K562 (cell line): ENCODE results near the gene MALSU1. TPM values are rescaled to one million over a fixed set of nuclear protein-coding genes. Genes with fewer than 3 reads are reported as not detected.

Source experiments
- ATAC-seq: fragments of 200-7000 bp; cut with Tn5 transposase; 3 replicates; pipeline ENCODE4 v1.9.1; 2020; ENCODE audit warnings: moderate library complexity
- BruUV-seq: library from RNA; stranded (reverse); fragments of 400-500 nt; replicated peaks from 2 replicates; lab custom pipeline; 2021; lab: Mats Ljungman, UMichigan
- CTCF ChIA-PET: fragments of 300-600 bp; formaldehyde crosslinking; extraction: SDS; loops from one replicate; lab custom pipeline; 2021; ENCODE audit warnings: low intra/inter-chr PET ratio; lab: Yijun Ruan, JAX
- POLR2A ChIA-PET: fragments of 300-600, 350-650 bp; sonication (Branson Sonifier 250); formaldehyde crosslinking; extraction: SDS; loops from one replicate; lab custom pipeline; 2021; ENCODE audit warnings: antibody characterized with exemption, inconsistent platforms; lab: Yijun Ruan, JAX
- DNase-seq, 4 experiments: peaks; one replicate each; pipeline versions ENCODE4 v3.0.0 to v3.0.0-alpha.2; 2011 to 2018; ENCODE audit warnings: low spot score in 3 of 4, mixed read lengths in 3 of 4; ENCODE audit errors: extremely low read depth in 1 of 4
- FAIRE-seq: peaks from 2 replicates; lab custom pipeline; 2011; peaks lifted over from hg19 to GRCh38; lab: Jason Lieb, UNC
- H2AFZ ChIP-seq: 2 replicates; pipeline ENCODE4 v1.6.0; 2011; ENCODE audit warnings: low read depth, low read length, control low read depth, inconsistent platforms
- H3K27ac ChIP-seq: fragments of 200-600 bp; 3 replicates; pipeline ENCODE4 v1.8.0; 2011; ENCODE audit warnings: low read depth, mild to moderate bottlenecking, control low read depth, inconsistent platforms, low read length, moderate library complexity, mixed read lengths; ENCODE audit errors: extremely low read depth
- H3K27me3 ChIP-seq, 2 experiments: fragments of 300-600 bp in 1 of 2; 2 replicates in 1 of 2; 3 replicates in 1 of 2; pipeline versions ENCODE4 v1.6.0 to v1.8.0; 2011; ENCODE audit warnings: inconsistent platforms in 2 of 2, low read length in 2 of 2, mild to moderate bottlenecking in 1 of 2, mixed read lengths in 1 of 2, moderate library complexity in 1 of 2; ENCODE audit not compliant: control insufficient read depth in 2 of 2, insufficient read depth in 2 of 2
- H3K36me3 ChIP-seq: fragments of 300-600 bp; 3 replicates; pipeline ENCODE4 v1.8.0; 2011; ENCODE audit warnings: mild to moderate bottlenecking, low read length, inconsistent platforms; ENCODE audit not compliant: control insufficient read depth, insufficient read depth
- H3K4me1 ChIP-seq, 2 experiments: fragments of 200-600 bp in 1 of 2; replicated peaks in 1 of 2; 2 replicates in 1 of 2; 3 replicates in 1 of 2; pipeline versions ENCODE4 v1.5.1 to v1.8.0; 2011; ENCODE audit warnings: inconsistent platforms in 2 of 2, low read length in 2 of 2, mild to moderate bottlenecking in 1 of 2, mixed read lengths in 1 of 2, moderate library complexity in 1 of 2; ENCODE audit not compliant: control insufficient read depth in 2 of 2, insufficient read depth in 2 of 2
- H3K4me2 ChIP-seq: 2 replicates; pipeline ENCODE4 v1.6.1; 2011; ENCODE audit warnings: low read length, control low read depth, inconsistent platforms, mixed read lengths; ENCODE audit not compliant: insufficient read depth
- H3K4me3 ChIP-seq: fragments of 200-600 bp; sonication (generic), shearing (Covaris generic); 2 replicates; pipeline ENCODE4 v1.5.1; 2016; ENCODE audit warnings: control low read depth, inconsistent platforms
- H3K79me2 ChIP-seq: fragments of 200-600 bp; 3 replicates; pipeline ENCODE4 v1.8.0; 2011; ENCODE audit warnings: low read length, inconsistent platforms; ENCODE audit not compliant: control insufficient read depth, insufficient read depth
- H3K9ac ChIP-seq, 2 experiments: 2 replicates each; pipeline versions ENCODE4 v1.6.0 to v1.6.1; 2011; ENCODE audit warnings: low read depth in 2 of 2, low read length in 2 of 2, control low read depth in 1 of 2, inconsistent platforms in 1 of 2, mild to moderate bottlenecking in 1 of 2, mixed read lengths in 1 of 2; ENCODE audit not compliant: insufficient read depth in 1 of 2
- H3K9me1 ChIP-seq: one replicate; pipeline ENCODE4 v1.6.0; 2011; ENCODE audit warnings: inconsistent platforms, mild to moderate bottlenecking, low read length, moderate library complexity; ENCODE audit not compliant: control insufficient read depth, insufficient read depth
- H3K9me3 ChIP-seq: replicated peaks from 2 replicates; pipeline ENCODE4 v1.5.1; 2011; ENCODE audit warnings: low read depth, low read length, inconsistent platforms; ENCODE audit not compliant: control insufficient read depth, insufficient read depth
- H4K20me1 ChIP-seq: replicated peaks from 2 replicates; pipeline ENCODE4 v1.6.1; 2011; ENCODE audit warnings: low read length, inconsistent platforms, mixed read lengths; ENCODE audit not compliant: control insufficient read depth, insufficient read depth
- E2F8 ChIP-seq: fragments of 450-650 bp; IDR thresholded peaks from 2 replicates; pipeline ENCODE4 v1.7.1; 2018; ENCODE audit warnings: mild to moderate bottlenecking, low read depth; ENCODE audit not compliant: partially characterized antibody
- IFI16 ChIP-seq: fragments of 250-450 bp; sonication (Bioruptor Pico); IDR thresholded peaks from 2 replicates; pipeline ENCODE4 v2.1.2; 2022; ENCODE audit warnings: mild to moderate bottlenecking, inconsistent platforms
- ILK ChIP-seq: fragments of 450-650 bp; IDR thresholded peaks from 2 replicates; pipeline ENCODE4 v1.6.1; 2016; ENCODE audit warnings: missing genetic modification characterization, low read depth, mild to moderate bottlenecking, missing compliant biosample characterization, moderate library complexity, borderline replicate concordance
- KDM2B ChIP-seq: fragments of 250-450 bp; sonication (Bioruptor Pico); IDR thresholded peaks from 2 replicates; pipeline ENCODE4 v1.8.0; 2021; ENCODE audit warnings: mild to moderate bottlenecking, moderate library complexity
- NBN ChIP-seq: fragments of 450-650 bp; IDR thresholded peaks from 2 replicates; pipeline ENCODE4 v1.6.1; 2016; ENCODE audit warnings: low read depth, mild to moderate bottlenecking
- POLR2H ChIP-seq: IDR thresholded peaks from 2 replicates; pipeline ENCODE4 v1.6.1; 2016; ENCODE audit warnings: missing genetic modification characterization, low read depth, mild to moderate bottlenecking, control low read depth, missing compliant biosample characterization, moderate library complexity
- RAD51 ChIP-seq: fragments of 450-650 bp; IDR thresholded peaks from 2 replicates; pipeline ENCODE4 v1.7.1; 2016; ENCODE audit warnings: low read depth, mild to moderate bottlenecking, borderline replicate concordance
- ZNF699 ChIP-seq: fragments of 250-450 bp; sonication (Bioruptor Pico); IDR thresholded peaks from 2 replicates; pipeline ENCODE4 v1.8.0; 2021; ENCODE audit warnings: mild to moderate bottlenecking, moderate library complexity; ENCODE audit not compliant: insufficient replicate concordance
- WGBS: fragments of 100-300 bp; shearing (Covaris generic); methylation state at CpG from one replicate; pipeline ENCODE4 v1.1.6; 2016; ENCODE audit warnings: low coverage, mixed read lengths; ENCODE audit not compliant: insufficient coverage; ENCODE audit errors: missing lambda C conversion rate; 5-methylcytosine and 5-hydroxymethylcytosine counted together
- in situ Hi-C: fragments of 300-500 bp; cut with MboI; formaldehyde crosslinking; loops from 4 replicates; pipeline ENCODE4 v1.15.0; 2018; ENCODE audit warnings: inconsistent platforms, mixed read lengths
- intact Hi-C: fragments of 100-400 bp; cut with micrococcal nuclease; formaldehyde crosslinking; loops from 2 replicates; pipeline ENCODE4 v1.14.2; 2022
- polyA plus RNA-seq, 8 experiments: library from polyadenylated mRNA; depleted of rRNA in 4 of 8; stranded (reverse) in 5 of 8; unstranded in 3 of 8; fragments of >200 nt; fragmentation: Nextera tagmentation in 2 of 8; fragmentation: Illumina TruSeq in 1 of 8; extraction: Ambion mirVana in 2 of 8; extraction: Trizol in 1 of 8; gene quantifications; 2 replicates each; pipeline versions ENCODE4 v1.2.1 to v1.2.3, GENCODE V29; 2011 to 2014; ENCODE audit warnings: inconsistent platforms in 1 of 8, missing spikeins in 1 of 8
- total RNA-seq, 7 experiments: library from RNA; depleted of rRNA in 6 of 7; stranded (reverse); fragments of >200 nt in 6 of 7; fragmentation: Illumina TruSeq in 2 of 7; extraction: Trizol in 2 of 7; gene quantifications; 2 replicates each; pipeline versions ENCODE4 v1.2.1 to v1.2.3, GENCODE V29; 2011 to 2021; ENCODE audit warnings: low replicate concordance in 1 of 7
- TF ChIP-seq, protein P1 (sequence below): fragments of 200-400 bp; formaldehyde crosslinking; IDR thresholded peaks from 2 replicates; pipeline ENCODE4 v1.6.1; 2017; ENCODE audit warnings: mild to moderate bottlenecking, low read depth, low read length, moderate library complexity

MALSU1 gene
- total and polyA plus RNA-seq, 9 of the 15 experiments (the other 6 are each of a cell fraction or from before 2014, with no cell fraction given): 12.3 to 308 (median 81.2) TPM

DNA sequence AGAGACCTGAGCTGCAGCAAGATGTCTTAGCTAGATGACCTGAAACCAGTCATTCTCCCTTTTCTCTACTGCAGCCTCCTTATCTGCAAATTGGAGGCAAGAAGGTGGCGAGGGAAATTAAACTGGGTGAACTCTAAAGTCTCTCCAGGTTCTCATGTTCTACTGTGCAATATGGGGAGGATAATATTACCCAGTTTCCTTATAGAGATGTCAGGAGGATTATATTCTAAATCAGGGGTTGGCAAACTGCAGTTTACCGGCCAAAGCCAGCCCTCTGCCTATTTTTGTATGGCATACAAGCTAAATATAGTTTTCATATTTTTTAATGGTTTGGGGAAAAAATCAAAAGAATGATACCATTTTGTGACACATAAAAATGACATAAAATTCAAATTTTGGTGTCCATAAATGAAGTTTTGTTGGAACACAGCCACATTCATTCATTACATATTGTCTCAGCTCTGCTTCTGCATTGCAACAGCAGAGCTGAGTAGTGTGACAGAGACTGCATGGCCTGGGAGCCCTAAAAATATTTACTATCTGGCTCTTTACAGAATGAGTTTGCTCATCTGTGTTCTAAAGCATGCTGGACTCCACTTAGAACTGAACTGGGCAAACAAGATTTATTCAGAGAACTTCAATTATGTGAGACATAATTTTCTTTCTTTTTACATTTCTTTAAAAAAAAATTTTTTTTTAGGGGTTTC lies 19.2 kb upstream of the MALSU1 start:
- no peaks in the 10 kb centered on the region for H3K9me3 ChIP-seq
- no peaks in the 10 kb centered on the region for H4K20me1 ChIP-seq
- no peak overlapping the region for H3K4me2 ChIP-seq
- no peak overlapping the region for H3K9ac ChIP-seq
- H3K27ac ChIP-seq: no peak overlapping the region
- no peak overlapping the region; the same call in 1 of the 2 replicates for H2AFZ ChIP-seq
- TF ChIP-seq KDM2B (CRISPR knock-in tag) (no peak), POLR2H (no peak), NBN (no peak), ZNF699 (CRISPR knock-in tag) (no peak), IFI16 (no peak), ILK (no peak), E2F8 (no peak), RAD51 (no peak)
- TF ChIP-seq, protein P1, sequence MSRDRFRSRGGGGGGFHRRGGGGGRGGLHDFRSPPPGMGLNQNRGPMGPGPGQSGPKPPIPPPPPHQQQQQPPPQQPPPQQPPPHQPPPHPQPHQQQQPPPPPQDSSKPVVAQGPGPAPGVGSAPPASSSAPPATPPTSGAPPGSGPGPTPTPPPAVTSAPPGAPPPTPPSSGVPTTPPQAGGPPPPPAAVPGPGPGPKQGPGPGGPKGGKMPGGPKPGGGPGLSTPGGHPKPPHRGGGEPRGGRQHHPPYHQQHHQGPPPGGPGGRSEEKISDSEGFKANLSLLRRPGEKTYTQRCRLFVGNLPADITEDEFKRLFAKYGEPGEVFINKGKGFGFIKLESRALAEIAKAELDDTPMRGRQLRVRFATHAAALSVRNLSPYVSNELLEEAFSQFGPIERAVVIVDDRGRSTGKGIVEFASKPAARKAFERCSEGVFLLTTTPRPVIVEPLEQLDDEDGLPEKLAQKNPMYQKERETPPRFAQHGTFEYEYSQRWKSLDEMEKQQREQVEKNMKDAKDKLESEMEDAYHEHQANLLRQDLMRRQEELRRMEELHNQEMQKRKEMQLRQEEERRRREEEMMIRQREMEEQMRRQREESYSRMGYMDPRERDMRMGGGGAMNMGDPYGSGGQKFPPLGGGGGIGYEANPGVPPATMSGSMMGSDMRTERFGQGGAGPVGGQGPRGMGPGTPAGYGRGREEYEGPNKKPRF: no peak
- intact Hi-C loops: loop anchor here (10.0 kb wide), 1 partner anchor 755 kb away; no protein-coding TSS in a partner anchor
- FAIRE-seq (no peak), DNase-seq (no peak), ATAC-seq (no peak)
- ChIA-PET POLR2A (interaction anchor here (0.9 to 1.8 kb wide), 3 partner anchors 12 to 44 kb away, joined by 3 to 5 read pairs (median 5); partner anchors contain the start of gene MALSU1), CTCF (no interaction called here)
- H3K36me3 ChIP-seq: no peaks in the 10 kb centered on the region
- no peak overlapping the region for H3K4me3 ChIP-seq
- WGBS: 26% methylated on average over 2 of the region's 2 CpGs
- no peaks in the 10 kb centered on the region for H3K4me1 ChIP-seq
- H3K79me2 ChIP-seq: no peaks in the 10 kb centered on the region
- no TSS peak for BruUV-seq
- no peaks in the 10 kb centered on the region for H3K9me1 ChIP-seq
- H3K27me3 ChIP-seq: no peaks in the 10 kb centered on the region
- in situ Hi-C loops: no loop called here
